HUDEP-2 (cell line): ENCODE measurements around the gene AAK1.
"Not testable (repeated sequence)": the region's sequence is repeated elsewhere in the genome, so short reads cannot be mapped to it uniquely, and the experiment has no call there.

Experiments used
- DNase-seq, 76 experiments: peaks; one replicate each; lab custom pipeline; 2025; ENCODE audit not compliant: unreplicated experiment in 76 of 76; lab: John Stamatoyannopoulos, UW

The AAK1 gene

GRCh38 chr2:69660637-69661036 lies 17.1 kb upstream of the AAK1 start:
- no peak for DNase-seq

GRCh38 chr2:69659941-69660483 lies 16.5 kb upstream of the AAK1 start:
- no peak for DNase-seq

- DNase-seq = no peak
Observed at GRCh38 chr2:69659349-69659748, 15.8 kb upstream of the AAK1 start.

GRCh38 chr2:69652206-69652605 lies 8.7 kb upstream of the AAK1 start:
- no peak for DNase-seq

GRCh38 chr2:69647196-69647595 lies 3.7 kb upstream of the AAK1 start:
- not testable (repeated sequence) for DNase-seq

- no peak for DNase-seq
Observed at GRCh38 chr2:69646714-69647113, 3.2 kb upstream of the AAK1 start.

GRCh38 chr2:69645921-69646320 lies 2.4 kb upstream of the AAK1 start:
- no peak for DNase-seq

GRCh38 chr2:69645031-69645431 lies 1.5 kb upstream of the AAK1 start:
- peak in 1 of 76 experiments; percentile 7 for DNase-seq

GRCh38 chr2:69644506-69644979 lies 1.0 kb upstream of the AAK1 start:
- peak in 1 of 76 experiments; percentile 18 for DNase-seq

- DNase-seq = peak in 30 of 76 experiments; percentile 6 to 59 (median 20)
Observed at GRCh38 chr2:69642709-69643601, 584 bp downstream of the AAK1 start.

GRCh38 chr2:69641887-69642708 lies 1.4 kb downstream of the AAK1 start:
- no peak for DNase-seq

- DNase-seq = no peak
Observed at GRCh38 chr2:69641471-69641870, 2.1 kb downstream of the AAK1 start.

- DNase-seq = no peak
Observed at GRCh38 chr2:69639266-69639665, 4.3 kb downstream of the AAK1 start.

- no peak for DNase-seq
Observed at GRCh38 chr2:69638630-69639029, 4.9 kb downstream of the AAK1 start.

- DNase-seq = no peak
Observed at GRCh38 chr2:69637923-69638322, 5.6 kb downstream of the AAK1 start.

GRCh38 chr2:69636395-69636794 lies 7.1 kb downstream of the AAK1 start:
- DNase-seq = no peak

- no peak for DNase-seq
Observed at GRCh38 chr2:69635432-69635831, 8.1 kb downstream of the AAK1 start.

GRCh38 chr2:69634196-69634821 lies 9.2 kb downstream of the AAK1 start:
- no peak for DNase-seq

GRCh38 chr2:69631402-69631801 lies 12.1 kb downstream of the AAK1 start:
- no peak for DNase-seq

GRCh38 chr2:69629921-69630608 lies 13.5 kb downstream of the AAK1 start:
- DNase-seq = no peak
